Measurements from ENCODE around the gene PRR23E. TPM values are rescaled to one million over a fixed set of nuclear protein-coding genes. Genes with fewer than 3 reads are reported as not detected.
A peak's percentile ranks its signal among the peaks of the same experiment; 100 is the strongest.

The PRR23E gene
- total and polyA plus RNA-seq, 12 donors, result not detected

DNA sequence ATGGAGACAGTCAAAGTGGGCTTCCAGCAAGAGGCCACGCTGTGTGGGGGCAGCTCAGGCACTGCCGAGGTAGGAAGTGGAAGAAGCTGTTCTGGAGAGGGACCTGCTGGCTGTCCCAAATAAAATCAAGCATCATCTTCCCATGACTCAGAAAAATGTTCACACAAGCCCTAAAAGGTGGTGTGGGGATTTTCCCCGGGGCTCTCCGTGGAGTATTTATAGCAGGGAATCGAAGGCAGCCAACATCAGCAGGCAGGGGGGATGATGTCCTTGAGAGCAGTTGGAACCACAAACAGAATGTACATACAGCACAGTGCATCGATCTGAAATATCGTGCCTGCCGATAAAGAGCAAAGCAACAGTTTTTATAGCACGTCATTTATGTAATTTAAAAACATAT lies 27.6 kb downstream of the PRR23E start:
- H3K4me1 ChIP-seq (replicated peaks in 1 of 2), result no peaks in the 10 kb centered on the region
- no peaks in the 10 kb centered on the region for H3K9me3 ChIP-seq (replicated peaks in 1 of 3)
- TF ChIP-seq POLR2A (IDR thresholded peaks at IDR 0.05), result no peak
- TF ChIP-seq, protein P1, sequence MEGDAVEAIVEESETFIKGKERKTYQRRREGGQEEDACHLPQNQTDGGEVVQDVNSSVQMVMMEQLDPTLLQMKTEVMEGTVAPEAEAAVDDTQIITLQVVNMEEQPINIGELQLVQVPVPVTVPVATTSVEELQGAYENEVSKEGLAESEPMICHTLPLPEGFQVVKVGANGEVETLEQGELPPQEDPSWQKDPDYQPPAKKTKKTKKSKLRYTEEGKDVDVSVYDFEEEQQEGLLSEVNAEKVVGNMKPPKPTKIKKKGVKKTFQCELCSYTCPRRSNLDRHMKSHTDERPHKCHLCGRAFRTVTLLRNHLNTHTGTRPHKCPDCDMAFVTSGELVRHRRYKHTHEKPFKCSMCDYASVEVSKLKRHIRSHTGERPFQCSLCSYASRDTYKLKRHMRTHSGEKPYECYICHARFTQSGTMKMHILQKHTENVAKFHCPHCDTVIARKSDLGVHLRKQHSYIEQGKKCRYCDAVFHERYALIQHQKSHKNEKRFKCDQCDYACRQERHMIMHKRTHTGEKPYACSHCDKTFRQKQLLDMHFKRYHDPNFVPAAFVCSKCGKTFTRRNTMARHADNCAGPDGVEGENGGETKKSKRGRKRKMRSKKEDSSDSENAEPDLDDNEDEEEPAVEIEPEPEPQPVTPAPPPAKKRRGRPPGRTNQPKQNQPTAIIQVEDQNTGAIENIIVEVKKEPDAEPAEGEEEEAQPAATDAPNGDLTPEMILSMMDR (IDR thresholded peaks at IDR 0.05), result no peak
- peak in 1 of 7 donors; percentile 17 for DNase-seq
- H3K36me3 ChIP-seq (replicated peaks in 1 of 2), result no peaks in the 10 kb centered on the region
- H3K27ac ChIP-seq, result no peak overlapping the region
- peaks cover 6% of the 10 kb centered on the region for H3K27me3 ChIP-seq
- no peak overlapping the region for H3K4me3 ChIP-seq
- intact Hi-C loops (cut with DNase I), result no loop called here
- WGBS, 4 donors, result 44 to 46% (median 45%) methylated on average over 8 to 9 of the region's 9 CpGs

DNA sequence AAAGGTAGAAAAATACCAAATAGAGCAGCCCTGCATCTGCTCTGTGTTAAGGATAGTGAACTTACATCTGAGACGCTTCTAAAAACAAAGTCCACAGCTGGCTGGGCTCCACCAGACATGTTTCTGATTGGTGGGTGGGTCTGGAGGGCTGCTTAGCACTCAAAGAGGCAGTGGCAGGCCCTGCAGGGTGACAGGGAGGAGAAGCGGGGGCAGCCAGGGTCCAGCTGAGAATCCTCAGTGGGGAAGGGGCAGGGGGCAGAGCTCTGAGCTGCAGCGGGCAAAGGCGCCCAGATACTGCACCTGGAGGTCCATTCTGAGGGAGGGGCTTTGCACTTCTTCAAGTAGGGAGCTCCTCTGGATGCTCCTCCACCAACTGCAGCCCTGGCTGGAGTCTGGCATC lies 28.1 kb downstream of the PRR23E start:
- Histone ChIP-seq H3K27ac (no peak overlapping the region), H3K4me3 (no peak overlapping the region), H3K9me3 (replicated peaks in 1 of 3) (no peaks in the 10 kb centered on the region), H3K36me3 (replicated peaks in 1 of 2) (no peaks in the 10 kb centered on the region), H3K27me3 (peaks cover 6% of the 10 kb centered on the region), H3K4me1 (replicated peaks in 1 of 2) (no peaks in the 10 kb centered on the region)
- TF ChIP-seq, protein P1 (IDR thresholded peaks at IDR 0.05), result no peak
- no peak for TF ChIP-seq POLR2A (IDR thresholded peaks at IDR 0.05)
- no peak for DNase-seq
- WGBS, 4 donors, result 53 to 82% (median 72%) methylated on average over 2 to 4 of the region's 4 CpGs
- intact Hi-C loops (cut with DNase I), result no loop called here

DNA sequence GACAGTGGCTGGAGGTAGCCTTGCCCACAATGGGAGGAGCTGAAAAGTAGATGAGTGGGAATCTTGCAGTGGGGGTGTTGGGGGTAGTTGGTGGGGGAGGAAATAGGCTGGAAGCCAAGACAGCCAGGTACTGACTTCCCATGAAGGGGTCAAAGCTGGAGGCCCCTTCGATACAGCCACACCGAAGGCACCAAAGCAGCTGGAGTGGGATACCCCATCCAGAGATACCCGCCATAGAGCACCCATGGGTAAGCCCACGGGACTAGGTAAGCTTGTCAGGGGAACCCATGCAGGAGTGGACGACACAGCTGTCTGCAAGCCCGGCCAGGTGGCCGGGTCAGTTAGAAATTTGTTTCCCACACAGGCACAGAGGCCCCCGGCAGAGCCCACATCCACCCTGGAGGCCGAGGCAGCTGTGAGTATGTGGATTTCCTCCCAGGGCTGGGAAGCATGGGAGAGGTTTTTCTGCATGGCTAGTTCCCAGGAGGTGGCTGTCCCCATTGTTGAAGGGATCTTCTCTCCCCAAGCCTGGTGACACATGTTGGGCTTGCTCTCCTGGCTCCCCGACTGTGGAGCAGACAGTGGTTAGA lies 28.6 kb downstream of the PRR23E start:
- Histone ChIP-seq H3K4me1 (replicated peaks in 1 of 2) (no peaks in the 10 kb centered on the region), H3K27me3 (peaks cover 6% of the 10 kb centered on the region), H3K27ac (no peak overlapping the region), H3K9me3 (replicated peaks in 1 of 3) (no peaks in the 10 kb centered on the region), H3K36me3 (replicated peaks in 1 of 2) (no peaks in the 10 kb centered on the region), H3K4me3 (no peak overlapping the region)
- TF ChIP-seq POLR2A (IDR thresholded peaks at IDR 0.05), result no peak
- 75 to 85% (median 80%) methylated on average over 8 to 10 of the region's 10 CpGs for WGBS, 4 donors
- intact Hi-C loops (cut with DNase I), result no loop called here
- no peak for DNase-seq

DNA sequence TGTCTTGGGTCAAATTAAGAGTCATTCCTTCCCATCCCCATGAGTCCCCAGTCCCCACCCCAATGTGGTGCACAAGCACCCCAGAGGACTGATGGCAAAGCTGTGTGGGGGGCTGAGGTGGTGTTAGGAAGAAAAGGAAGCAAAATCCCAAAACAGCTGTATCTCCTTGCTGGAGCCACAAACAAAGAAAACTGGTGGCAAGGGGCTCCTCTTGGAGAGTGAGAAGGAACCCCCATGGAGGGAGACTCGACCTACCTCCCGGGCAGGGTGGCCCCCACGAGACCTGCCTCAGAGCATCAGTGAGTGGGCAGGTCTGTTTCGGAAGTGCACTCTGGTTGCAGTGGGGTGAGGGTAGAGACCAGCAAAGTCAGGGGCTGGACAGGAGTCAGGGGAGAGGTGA lies 29.2 kb downstream of the PRR23E start:
- intact Hi-C loops (cut with DNase I), result no loop called here
- WGBS, 4 donors, result 76 to 83% (median 78%) methylated on average over 4 of the region's 4 CpGs
- peaks cover 6% of the 10 kb centered on the region for H3K27me3 ChIP-seq
- no peak overlapping the region for H3K4me3 ChIP-seq
- no peaks in the 10 kb centered on the region for H3K4me1 ChIP-seq (replicated peaks in 1 of 2)
- H3K36me3 ChIP-seq (replicated peaks in 1 of 2), result no peaks in the 10 kb centered on the region
- TF ChIP-seq, protein P1 (IDR thresholded peaks at IDR 0.05), result no peak
- TF ChIP-seq POLR2A (IDR thresholded peaks at IDR 0.05), result no peak
- DNase-seq, result no peak
- no peak overlapping the region for H3K27ac ChIP-seq
- H3K9me3 ChIP-seq (replicated peaks in 1 of 3), result no peaks in the 10 kb centered on the region

DNA sequence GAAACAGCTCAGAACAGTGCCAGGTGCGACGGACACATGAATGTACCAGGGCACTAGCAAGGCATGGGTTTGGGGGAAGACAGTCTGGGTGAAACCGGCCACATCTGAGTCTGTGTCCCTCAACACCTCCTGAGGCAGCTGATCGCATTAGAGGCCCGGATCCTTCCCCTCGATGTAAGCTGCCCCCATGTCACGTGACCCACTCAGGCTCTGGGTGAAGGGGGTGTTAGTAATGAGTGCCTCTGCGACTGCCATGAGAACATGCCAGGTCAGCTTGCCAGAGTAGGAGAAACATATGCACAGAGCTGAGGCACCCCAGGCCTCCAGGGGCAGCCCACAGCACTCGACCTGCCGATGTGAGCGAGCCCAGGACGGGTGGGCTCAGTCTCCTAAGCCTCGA lies 29.7 kb downstream of the PRR23E start:
- Histone ChIP-seq H3K4me3 (no peak overlapping the region), H3K27ac (no peak overlapping the region), H3K4me1 (replicated peaks in 1 of 2) (no peaks in the 10 kb centered on the region), H3K36me3 (replicated peaks in 1 of 2) (no peaks in the 10 kb centered on the region), H3K9me3 (replicated peaks in 1 of 3) (no peaks in the 10 kb centered on the region), H3K27me3 (peaks cover 6% of the 10 kb centered on the region)
- DNase-seq, result peak in 1 of 7 donors; percentile 23
- TF ChIP-seq, protein P1 (IDR thresholded peaks at IDR 0.05), result no peak
- TF ChIP-seq POLR2A (IDR thresholded peaks at IDR 0.05), result no peak
- intact Hi-C loops (cut with DNase I), result no loop called here
- WGBS, 4 donors, result 72 to 81% (median 76%) methylated on average over 11 to 13 of the region's 13 CpGs
